MCF 10A (cell line): ENCODE measurements around the gene TBC1D12. TPM values are rescaled to one million over a fixed set of nuclear protein-coding genes. Genes with fewer than 3 reads are reported as not detected.

Experiments used
- BruUV-seq: library from RNA; stranded (reverse); fragments of 400-500 nt; replicated peaks from 2 replicates; lab custom pipeline; 2021; lab: Mats Ljungman, UMichigan
- CTCF ChIA-PET: fragments of 300-600 bp; sonication (Branson Sonifier 250); formaldehyde crosslinking; extraction: SDS; loops from one replicate; lab custom pipeline; 2021; ENCODE audit warnings: antibody characterized with exemption, inconsistent platforms; lab: Yijun Ruan, JAX
- POLR2A ChIA-PET: fragments of 300-600, 350-650 bp; sonication (Branson Sonifier 250); formaldehyde crosslinking; extraction: SDS; loops from one replicate; lab custom pipeline; 2020; ENCODE audit warnings: antibody characterized with exemption, inconsistent platforms; lab: Yijun Ruan, JAX
- DNase-seq: peaks from one replicate; pipeline ENCODE4 v3.0.0-alpha.2; 2018; ENCODE audit not compliant: unreplicated experiment
- H3K27ac Mint-ChIP-seq: one replicate; pipeline ENCODE4 v1.8.0; 2022; ENCODE audit warnings: mild to moderate bottlenecking, low read depth, mixed read lengths; ENCODE audit not compliant: unreplicated experiment
- H3K27me3 Mint-ChIP-seq: one replicate; pipeline ENCODE4 v1.8.0; 2022; ENCODE audit warnings: mixed read lengths; ENCODE audit not compliant: insufficient read depth, unreplicated experiment
- H3K36me3 Mint-ChIP-seq: one replicate; pipeline ENCODE4 v1.8.0; 2022; ENCODE audit warnings: mild to moderate bottlenecking, moderate library complexity, mixed read lengths; ENCODE audit not compliant: insufficient read depth, unreplicated experiment
- H3K4me1 Mint-ChIP-seq: one replicate; pipeline ENCODE4 v1.8.0; 2022; ENCODE audit warnings: mixed read lengths; ENCODE audit not compliant: insufficient read depth, unreplicated experiment
- H3K4me3 Mint-ChIP-seq: one replicate; pipeline ENCODE4 v1.8.0; 2022; ENCODE audit warnings: mild to moderate bottlenecking, moderate library complexity, mixed read lengths; ENCODE audit not compliant: unreplicated experiment
- H3K9me3 Mint-ChIP-seq: one replicate; pipeline ENCODE4 v1.8.0; 2022; ENCODE audit warnings: mixed read lengths; ENCODE audit not compliant: unreplicated experiment
- CTCF ChIP-seq: fragments of 200-600 bp; IDR thresholded peaks from one replicate; pipeline ENCODE4 v1.8.0; 2022; ENCODE audit warnings: antibody characterized with exemption, mild to moderate bottlenecking; ENCODE audit not compliant: unreplicated experiment
- intact Hi-C: fragments of 100-400 bp; cut with micrococcal nuclease; formaldehyde crosslinking; loops from 2 replicates; pipeline ENCODE4 v1.14.1; 2022
- total RNA-seq: library from RNA; stranded (reverse); gene quantifications from 2 replicates; pipeline ENCODE4 v1.2.3, GENCODE V29; 2022

The TBC1D12 gene
- total RNA-seq, 1 experiment from 2014 or later: 5.4 TPM

GRCh38 chr10:94461503-94461902 is 59.2 kb downstream of the TBC1D12 start:
- peaks cover 7% of the 10 kb centered on the region for H3K9me3 Mint-ChIP-seq
- CTCF ChIA-PET: interaction anchor here (0.6 kb wide), 1 partner anchor 98 kb away, joined by 5 read pairs; no protein-coding TSS in a partner anchor
- POLR2A ChIA-PET: no interaction called here
- intact Hi-C loops: no loop called here
- no peak for DNase-seq
- H3K4me3 Mint-ChIP-seq: no peak overlapping the region
- BruUV-seq: no TSS peak
- H3K4me1 Mint-ChIP-seq: no peaks in the 10 kb centered on the region
- no peaks in the 10 kb centered on the region for H3K27me3 Mint-ChIP-seq
- no peak for TF ChIP-seq CTCF
- no peak overlapping the region for H3K27ac Mint-ChIP-seq
- peaks cover 5% of the 10 kb centered on the region for H3K36me3 Mint-ChIP-seq

GRCh38 chr10:94462130-94462529 is 59.8 kb downstream of the TBC1D12 start:
- Mint-ChIP-seq H3K27ac (no peak overlapping the region), H3K27me3 (no peaks in the 10 kb centered on the region), H3K9me3 (peaks cover 7% of the 10 kb centered on the region), H3K36me3 (peaks cover 5% of the 10 kb centered on the region), H3K4me3 (no peak overlapping the region), H3K4me1 (no peaks in the 10 kb centered on the region)
- BruUV-seq: no TSS peak
- intact Hi-C loops: no loop called here
- ChIA-PET POLR2A (no interaction called here), CTCF (no interaction called here)
- no peak for TF ChIP-seq CTCF
- no peak for DNase-seq

DNA sequence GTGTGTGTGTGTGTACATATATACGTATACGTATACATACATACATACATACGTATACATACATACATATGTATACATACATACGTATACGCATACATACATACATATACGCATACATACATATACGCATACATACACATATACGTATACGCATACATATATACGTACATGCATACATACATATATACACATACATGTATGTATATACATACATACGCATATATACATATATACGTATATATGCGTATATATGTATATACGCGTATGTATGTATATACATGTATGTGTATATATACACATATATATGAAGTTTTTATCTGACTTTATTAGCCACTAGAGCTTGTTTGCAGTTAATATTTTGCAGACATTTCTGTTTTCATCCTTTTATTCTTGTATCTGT is 63.3 kb downstream of the TBC1D12 start:
- Mint-ChIP-seq H3K27ac (no peak overlapping the region), H3K4me3 (no peak overlapping the region), H3K4me1 (no peaks in the 10 kb centered on the region), H3K9me3 (peaks cover 2% of the 10 kb centered on the region), H3K36me3 (no peaks in the 10 kb centered on the region), H3K27me3 (no peaks in the 10 kb centered on the region)
- TF ChIP-seq CTCF: no peak
- POLR2A ChIA-PET: no interaction called here
- BruUV-seq: no TSS peak
- CTCF ChIA-PET: no interaction called here
- DNase-seq: no peak
- intact Hi-C loops: no loop called here

- intact Hi-C loops: no loop called here
- Mint-ChIP-seq H3K27me3 (no peaks in the 10 kb centered on the region), H3K27ac (no peak overlapping the region), H3K4me3 (no peak overlapping the region), H3K9me3 (peaks cover 14% of the 10 kb centered on the region), H3K36me3 (peaks cover 6% of the 10 kb centered on the region), H3K4me1 (no peaks in the 10 kb centered on the region)
- no peak for DNase-seq
- TF ChIP-seq CTCF: no peak
- no TSS peak for BruUV-seq
- CTCF ChIA-PET: no interaction called here
- POLR2A ChIA-PET: no interaction called here
These were observed 79.1 kb downstream of the TBC1D12 start for GRCh38 chr10:94481410-94481809.
